ENCODE results near the gene RALGAPB.

- TF ChIP-seq CTCF (IDR thresholded peaks at IDR 0.05; ENCODE audit: borderline replicate concordance, extremely low read depth, low read length, poor library complexity, severe bottlenecking) = no peak
- TF ChIP-seq EZH2 (IDR thresholded peaks at IDR 0.05; ENCODE audit: borderline replicate concordance, low read depth, low read length, severe bottlenecking) = no peak
Observed at GRCh38 chr20:38558596-38559360, 86.1 kb downstream of the RALGAPB start.

Data from DND-41 (cell line).